ENCODE measurements around the gene LGALS12.
"Not testable (repeated sequence)": the region's sequence is repeated elsewhere in the genome, so short reads cannot be mapped to it uniquely, and the experiment has no call there.

The LGALS12 gene

DNA sequence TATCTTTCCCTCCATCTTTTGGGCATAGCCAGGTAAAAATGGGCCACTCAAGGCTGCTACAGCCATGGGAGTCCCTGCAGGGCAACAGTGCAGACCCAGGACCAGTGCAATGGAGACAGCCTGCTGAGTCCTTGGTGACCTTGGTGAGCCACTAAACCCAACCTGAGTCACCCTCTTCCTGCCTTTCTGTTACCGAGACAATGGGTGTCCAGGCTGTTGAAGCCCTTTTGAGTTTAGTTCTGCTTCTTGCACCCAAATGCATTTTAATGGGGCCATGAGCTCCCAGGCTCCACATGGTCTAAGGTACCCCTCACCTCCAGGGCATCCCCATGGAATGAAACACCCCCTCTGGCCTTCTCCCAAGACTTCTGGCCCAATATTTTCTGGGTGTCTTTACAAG is 29.9 kb downstream of the LGALS12 start:
- no peak for DNase-seq

DNA sequence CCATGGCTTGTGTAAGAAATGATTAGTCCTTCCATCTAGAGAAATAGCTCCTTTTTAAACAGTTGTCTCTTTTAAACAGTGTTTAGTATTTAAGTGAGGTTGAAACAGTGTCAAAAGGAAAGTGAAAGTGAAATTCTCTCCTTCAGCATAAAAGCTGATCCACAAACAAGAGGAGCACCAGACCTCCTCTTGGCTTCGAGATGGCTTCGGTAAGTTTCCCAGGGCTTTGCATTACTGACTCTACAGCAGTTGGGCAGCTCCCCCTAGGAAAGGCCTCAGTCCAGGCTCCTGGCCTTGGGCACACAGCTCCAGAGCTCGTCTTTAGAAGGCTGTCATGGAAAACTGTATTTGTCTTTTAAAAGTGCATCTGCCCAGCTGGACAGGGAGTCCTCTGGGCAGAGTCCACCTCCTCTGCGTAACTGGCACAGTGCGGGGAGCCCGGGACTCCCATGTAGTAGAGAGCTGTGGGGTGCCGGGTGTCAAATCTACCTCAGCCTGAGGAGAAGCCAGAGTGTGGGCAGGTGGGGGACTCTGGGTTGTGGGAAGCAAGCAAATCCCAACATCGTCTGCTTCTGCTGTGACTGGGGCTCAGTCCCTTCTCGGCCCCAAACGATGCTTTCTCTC is 30.9 kb downstream of the LGALS12 start, which contains the start of gene PLAAT4:
Gene PLAAT4, plus strand, starts transcription at position 140 of the 624 bp plus-strand sequence. Its CDS starts 61 bp downstream, at position 201.
- no peak for DNase-seq

DNA sequence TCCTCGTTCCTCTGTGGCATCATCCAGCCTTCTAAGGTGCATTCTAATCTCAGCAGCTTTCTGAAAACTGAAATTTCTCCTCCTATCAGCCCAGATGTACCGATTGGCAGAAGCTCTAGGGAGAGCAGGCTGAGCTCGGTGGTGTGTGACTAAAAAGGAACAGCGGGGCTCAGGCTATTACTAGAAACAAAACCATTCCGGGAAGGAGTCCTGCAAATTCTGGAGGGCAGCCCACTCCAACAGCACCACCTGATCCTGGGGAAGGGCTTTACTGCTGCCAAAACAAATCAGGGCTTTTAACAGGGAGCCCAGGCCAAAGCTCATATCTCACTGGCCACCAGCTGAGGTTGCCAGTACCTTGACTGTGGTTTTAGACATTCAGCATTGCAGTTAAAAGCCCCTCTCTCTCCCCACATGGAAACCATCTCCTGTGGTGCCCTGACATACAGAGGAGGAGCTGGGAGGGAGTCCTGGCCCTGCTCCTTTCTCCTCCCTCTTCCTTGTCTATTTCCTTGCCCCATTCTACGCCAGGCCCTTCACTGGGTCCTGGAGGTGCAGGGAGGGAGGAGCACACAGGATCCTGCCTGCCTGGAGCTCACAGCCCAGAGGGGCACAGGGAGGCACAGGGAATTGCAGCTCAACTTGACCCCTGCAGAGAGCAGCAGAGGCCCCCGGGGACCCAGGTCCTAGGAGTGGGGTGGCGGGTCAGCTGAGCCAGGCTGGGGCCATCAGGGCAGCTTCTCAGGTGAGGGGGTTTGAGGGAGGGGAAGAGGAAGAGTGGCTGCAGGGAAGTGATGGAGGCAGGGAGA is 31.6 kb downstream of the LGALS12 start:
- no peak for DNase-seq

DNA sequence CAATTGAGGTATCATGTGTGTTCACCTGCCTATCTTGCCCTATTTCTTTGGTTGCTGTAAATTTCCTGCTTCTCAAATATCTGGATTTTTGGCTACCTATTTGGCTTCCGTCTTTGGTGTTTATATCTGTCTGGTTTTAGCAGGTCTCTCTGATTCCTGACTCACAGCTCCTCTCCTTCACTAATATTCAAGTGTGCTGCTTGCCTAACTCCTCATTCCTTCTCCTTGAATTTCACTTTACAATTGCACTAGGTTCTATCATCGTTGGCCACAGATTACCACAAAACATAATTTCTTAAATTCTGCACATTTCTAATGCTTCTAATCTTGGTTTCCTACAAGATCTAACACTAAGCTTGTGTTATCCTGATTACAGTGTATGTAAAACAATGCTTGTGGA is 36.6 kb downstream of the LGALS12 start:
- not testable (repeated sequence) for DNase-seq

DNA sequence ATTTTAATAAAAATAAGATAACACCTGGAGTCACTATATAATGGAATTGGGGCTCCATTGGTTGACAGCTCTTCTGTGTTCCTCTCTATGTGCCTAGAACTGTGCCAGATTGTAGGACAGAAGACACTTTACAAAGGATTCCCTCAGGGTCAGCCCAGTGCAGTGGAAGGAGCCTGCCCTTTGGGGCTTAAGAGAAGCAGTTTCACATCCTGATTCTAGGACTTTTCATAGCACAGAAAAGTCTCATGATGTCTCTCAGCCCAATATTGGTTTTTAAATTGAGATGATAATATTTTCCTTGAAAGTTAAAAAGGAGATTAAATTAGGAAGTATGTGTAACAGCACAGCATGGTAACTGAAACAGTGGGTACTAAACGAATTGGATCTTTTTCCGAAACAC is 37.8 kb downstream of the LGALS12 start:
- DNase-seq = no peak

DNA sequence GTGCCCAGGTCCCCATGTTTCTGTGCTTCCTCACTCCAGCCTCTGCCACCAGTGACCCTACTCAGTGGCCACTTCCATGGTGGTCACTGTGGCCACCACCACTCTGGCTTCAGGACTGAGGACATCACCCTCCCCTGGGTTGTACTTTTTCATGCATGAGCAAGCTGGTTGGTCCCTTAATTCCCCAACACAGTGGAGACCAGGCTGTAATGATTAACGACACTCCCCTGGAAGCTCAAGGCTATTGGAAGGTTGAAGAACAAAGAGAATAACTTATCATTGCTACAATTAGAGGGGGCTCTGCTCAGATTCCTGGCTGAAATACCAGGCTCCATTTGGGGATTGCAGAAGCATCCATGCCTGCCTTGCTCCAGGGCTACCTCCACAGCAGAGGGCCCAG is 41.2 kb downstream of the LGALS12 start:
- no peak for DNase-seq

DNA sequence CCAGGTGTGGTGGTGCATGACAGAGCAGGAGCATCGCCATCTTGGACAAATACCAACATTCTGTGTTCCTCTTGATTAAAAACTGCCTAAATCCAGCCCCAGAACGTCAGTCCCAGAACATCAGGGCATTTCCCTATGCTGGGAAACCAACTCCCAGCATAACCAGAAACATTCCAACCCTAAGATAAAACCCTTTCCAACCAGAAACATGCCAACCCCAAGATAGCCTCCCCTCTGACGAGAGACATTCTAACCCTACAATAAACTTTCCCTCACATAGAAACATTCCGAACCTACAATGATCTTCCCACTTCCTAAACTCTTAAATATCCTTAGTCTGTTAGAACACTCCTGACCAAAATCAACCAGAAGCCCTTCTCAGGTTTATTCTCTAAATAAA is 42.3 kb downstream of the LGALS12 start:
- DNase-seq = no peak

DNA sequence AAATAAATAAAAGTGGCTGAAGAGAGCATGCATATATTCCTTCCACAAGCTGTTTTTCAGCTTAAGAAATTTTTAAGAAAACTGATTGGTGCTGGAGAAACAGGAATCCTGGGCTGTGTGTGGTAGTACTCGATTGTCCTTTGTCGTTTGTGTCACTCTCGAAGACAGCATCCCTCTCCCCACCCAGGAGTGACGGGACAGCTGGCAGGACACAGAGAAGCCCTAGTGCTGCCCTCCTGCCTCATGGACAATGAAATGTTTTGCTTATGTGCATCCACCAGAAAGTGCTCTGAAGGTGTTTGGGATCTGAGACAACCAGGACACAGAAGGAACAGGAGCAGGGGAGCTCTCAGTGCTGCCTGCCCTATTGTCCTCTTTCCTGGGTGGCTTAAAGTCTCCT is 43.5 kb downstream of the LGALS12 start:
- DNase-seq = no peak

DNA sequence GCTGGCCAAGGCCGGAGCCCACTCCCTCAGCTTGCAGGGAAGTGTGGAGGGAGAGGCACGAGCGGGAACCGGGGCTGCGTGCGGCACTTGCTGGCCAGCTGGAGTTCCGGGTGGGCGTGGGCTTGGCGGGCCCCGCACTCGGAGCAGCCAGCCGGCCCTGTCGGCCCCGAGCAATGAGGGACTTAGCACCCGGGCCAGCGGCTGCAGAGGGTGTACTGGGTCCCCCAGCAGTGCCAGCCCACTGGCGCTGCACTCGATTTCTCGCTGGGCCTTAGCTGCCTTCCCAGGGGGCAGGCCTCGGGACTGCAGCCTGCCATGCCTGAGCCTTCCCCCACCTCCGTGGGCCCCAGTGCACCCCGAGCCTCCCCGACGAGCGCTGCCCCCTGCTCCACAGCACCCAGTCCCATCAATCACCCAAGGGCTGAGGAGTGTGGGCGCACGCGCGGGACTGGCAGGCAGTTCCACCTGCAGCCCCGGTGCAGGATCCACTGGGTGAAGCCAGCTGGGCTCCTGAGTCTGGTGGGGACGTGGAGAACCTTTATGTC is 44.3 kb downstream of the LGALS12 start:
- not testable (repeated sequence) for DNase-seq

DNA sequence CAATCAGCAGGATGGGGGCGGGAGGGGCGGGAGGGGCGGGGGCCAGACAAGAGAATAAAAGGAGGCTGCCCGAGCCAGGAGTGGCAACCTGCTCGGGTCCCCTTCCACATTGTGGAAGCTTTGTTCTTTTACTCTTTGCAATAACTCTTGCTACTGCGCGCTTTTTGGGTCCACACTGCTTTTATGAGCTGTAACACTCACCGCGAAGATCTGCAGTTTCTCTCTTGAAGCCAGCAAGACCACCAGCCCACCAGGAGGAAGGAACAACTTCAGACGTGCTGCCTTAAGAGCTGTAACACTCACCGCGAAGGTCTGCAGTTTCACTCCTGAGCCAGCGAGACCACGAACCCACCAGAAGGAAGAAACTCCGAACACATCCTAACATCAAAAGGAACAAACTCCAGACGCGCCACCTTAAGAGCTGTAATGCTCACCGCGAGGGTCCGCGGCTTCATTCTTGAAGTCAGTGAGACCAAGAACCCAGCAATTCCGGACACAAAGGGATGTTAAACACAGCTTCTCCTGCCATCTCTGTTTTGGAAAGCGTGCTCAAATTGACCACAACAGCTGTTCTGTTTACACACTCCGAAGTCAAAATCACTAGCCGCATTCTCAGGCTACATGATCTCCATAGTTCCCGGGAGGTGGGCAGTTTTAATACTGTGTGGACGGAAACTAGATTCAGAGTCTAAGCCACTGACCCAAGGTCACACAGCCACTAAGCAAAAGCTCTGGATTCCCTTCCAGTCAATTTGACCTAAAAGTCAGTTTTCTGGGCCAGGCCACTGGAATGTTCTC is 45.4 kb downstream of the LGALS12 start:
- DNase-seq = no peak

DNA sequence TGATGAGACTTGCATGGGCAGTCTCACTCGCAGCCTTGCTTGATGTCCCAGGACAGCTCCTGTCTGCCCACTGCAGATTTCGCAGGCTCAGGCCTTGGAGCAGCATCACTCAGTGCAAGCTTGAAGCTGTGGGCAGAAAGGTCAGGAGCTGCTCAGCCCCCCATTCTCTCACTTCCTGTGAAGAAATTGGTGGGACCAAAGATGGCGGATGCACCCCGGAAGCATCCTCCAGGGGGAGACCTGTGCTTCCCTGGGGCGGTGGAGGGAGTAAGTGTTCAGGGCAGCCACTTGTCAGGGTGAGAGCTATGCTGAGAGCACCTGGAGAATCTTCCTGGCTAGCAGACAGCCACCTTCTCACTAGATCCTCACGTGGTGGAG is 46.0 kb downstream of the LGALS12 start:
- DNase-seq = no peak

DNA sequence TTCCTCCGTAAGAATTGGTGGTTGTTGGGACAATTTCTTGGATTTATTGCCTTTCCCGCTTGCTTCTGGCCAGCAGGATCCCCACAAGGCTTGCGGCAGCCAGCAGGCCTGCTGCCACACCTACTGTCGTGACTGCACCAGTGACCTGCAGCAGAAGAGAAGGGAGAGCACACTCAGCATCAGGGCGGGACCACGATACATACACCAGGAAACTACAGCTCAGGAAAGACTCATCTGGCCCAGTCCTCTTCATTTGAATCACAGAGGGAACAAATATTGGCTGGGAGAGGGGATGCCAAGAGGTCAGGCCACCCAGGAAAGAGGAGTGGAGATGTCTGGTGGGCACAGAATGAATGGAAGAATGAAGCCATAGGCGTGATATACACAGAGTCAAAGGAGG is 47.0 kb downstream of the LGALS12 start:
- DNase-seq = no peak

DNA sequence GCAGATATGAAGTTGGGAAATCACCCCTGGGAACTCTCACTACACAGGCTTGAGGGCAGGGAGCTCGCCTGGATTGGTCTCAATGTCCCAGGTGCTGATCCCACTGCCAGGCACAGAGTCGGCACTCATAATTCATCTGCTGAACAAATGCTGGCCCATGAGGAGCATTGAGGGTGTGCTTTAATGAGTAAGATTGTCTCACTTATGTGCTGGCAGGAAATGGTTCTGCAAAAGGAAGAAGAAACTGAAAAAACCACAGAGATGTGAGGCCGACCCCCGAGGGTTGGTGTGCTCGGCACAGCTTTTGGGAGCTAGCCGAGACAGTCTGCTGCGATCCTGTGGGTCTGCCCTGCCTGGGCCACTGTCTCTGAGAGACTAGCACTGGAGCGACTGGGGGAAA is 47.9 kb downstream of the LGALS12 start:
- DNase-seq = no peak

DNA sequence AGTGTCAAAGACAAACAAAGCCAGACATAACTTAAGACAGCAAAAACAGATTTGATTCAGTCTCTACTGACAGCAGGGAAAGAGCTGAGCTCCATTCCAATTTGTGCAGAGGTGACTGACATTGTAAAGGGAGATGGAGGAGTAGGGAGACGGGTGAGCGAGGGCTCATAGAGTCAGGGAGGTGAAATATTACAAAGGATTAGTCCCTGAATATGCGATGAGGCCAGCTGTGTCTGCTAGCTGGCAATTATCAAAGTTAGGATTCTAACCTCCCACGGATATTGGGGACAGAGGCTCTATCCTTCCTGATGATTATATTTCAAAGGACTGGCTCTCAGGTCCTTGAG is 49.0 kb downstream of the LGALS12 start:
- DNase-seq = no peak

DNA sequence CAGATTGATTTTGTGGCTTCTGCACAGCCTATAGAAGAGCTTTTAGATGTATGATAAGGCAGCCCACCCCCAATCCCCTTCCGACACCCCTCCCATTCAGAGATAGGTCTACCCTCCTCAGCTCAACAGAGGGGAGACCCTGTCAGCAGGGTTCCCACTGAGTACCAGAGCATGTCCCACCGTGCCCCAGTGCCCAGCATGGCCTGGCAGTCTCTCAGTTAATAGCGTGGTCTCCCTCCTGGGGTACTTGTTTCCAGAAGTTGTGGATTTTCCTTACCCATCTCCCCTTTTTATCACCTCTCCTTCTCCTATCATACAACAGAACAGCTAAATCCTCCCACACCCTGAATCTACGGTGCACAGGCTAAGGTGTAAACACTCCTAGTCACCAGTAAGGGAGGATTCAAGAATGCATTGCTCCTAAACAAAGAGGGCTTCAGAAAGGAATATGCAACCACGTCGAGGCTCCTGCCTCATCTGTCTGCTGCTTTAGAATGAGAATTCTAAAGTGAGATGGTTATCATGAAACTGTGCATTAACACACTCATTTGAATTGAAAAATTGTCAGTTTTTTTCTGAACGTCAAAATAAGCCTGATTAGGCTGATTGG is 50.6 kb downstream of the LGALS12 start:
- no peak for DNase-seq

DNA sequence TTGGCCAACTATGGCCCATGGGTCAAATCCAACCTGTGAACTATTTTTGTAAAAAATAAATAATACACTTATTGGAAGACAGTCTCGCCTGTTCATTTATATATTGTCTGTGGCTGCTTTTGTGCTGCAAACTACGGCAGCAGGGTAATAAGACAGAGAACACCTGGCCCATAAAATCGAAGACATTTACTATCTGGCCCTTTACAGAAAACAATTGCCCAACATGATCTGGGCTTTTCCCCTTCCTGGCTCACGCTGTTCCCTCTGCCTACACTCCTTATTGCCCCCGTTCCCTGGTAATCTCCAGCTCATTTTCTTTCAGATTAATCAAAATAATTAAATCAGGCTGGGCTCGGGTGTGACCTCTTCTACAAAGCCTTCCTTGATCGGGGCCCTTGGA is 51.7 kb downstream of the LGALS12 start:
- DNase-seq = no peak

DNA sequence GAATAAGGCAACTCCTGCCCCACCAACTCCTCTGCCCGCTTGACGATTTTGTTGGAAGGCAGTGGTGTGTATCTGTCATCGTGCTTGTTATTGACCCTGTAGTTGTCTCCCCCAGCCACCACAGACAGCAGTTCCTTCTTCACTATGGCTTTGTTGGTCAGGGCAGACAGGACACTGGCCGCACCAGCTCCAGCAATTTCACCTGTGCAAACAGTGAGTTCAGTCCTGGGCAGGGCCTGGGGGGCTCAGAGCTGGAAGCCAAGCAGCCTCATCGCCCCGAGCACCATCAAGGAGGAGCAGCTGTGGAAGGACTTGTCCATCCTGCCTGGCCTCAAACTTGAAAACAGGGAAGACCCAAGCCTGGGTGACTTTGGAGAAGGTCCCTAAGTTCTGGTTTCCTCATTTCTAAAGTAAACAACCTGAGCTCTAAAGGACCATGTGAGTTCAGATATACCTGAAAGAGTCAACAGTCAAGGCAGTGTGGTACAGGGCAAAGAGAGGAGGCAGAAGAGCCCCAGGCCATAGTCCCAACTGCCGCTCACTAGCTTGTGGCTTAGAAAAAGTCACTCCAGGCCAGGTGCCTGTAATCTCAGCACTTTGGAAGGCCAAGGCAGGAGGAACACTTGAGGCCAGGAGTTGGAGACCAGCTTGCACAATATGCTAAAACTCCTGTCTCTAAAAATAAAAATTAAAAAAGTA is 52.7 kb downstream of the LGALS12 start:
- no peak for DNase-seq

DNA sequence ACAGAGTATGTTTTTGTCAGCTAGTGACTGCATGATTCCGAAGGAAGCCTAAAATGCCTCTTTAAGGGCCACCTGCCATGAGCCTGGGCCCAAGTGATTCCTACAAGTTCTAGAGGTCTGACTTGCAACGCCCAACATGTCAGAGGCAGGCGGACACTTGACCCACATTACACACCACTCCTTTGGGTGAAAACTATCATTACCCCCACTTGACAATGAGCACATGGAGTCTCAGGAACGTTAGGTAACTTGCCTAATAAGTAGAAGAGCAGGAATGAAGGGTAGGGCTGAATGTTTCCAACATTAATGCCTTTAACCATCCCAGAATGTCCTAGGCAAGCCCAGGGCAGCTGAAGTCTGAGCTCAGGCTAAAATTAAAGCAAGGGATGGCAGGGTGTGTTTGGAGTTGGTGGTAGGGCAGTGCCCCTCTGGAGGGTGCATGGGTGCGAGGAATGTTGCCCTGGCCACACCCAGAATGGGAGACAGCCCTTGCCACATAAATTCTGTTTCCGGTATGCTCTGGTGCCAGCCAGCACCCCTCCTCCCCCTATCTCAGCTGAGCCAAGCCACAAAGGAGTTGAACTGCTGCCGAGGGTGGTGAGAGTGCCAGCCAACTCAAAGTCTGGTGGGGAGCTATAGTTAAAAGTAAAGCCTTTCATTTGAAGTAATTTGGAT is 54.8 kb downstream of the LGALS12 start:
- no peak for DNase-seq

DNA sequence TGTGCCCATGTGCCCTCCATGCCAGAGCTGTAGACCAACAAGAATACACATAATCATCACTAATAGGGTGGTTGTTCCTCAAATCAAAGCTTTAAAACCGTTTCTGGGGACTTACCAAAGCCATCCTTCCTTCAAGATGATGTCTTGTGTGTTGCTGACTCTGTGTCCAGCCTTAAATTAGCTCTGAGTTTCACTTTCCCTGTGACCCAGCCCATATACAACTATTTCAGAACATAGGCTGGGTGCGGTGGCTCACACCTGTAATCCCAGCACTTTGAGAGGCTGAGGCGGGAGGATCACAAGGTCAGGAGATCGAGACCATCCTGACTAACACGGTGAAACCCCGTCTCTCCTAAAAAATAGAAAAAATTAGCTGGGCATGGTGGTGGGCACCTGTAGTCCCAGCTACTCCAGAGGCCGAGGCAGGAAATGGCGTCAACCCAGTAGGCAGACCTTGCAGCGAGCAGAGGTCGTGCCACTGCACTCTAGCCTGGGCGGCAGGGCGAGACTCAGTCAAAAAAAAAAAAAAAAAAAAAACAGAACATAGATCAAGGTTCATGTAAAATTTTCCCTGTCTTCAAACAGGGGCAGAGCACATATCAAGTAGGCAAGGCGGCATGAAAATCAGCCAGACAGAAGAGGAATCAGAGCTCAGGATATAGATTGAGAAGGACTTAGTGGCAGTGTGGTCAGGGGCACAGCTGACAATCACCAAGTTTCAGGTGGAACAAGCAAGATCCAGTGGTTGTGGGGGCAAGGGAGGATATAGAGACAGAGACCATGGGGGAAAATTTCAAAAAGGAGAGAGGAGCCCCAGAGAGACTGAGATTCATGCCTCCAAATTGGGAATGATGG is 57.5 kb downstream of the LGALS12 start, which contains the start of gene PLAAT2:
Gene PLAAT2, minus strand, starts transcription at position 179 of the 855 bp plus-strand sequence. Its CDS starts 55 bp downstream, at position 124.
- DNase-seq = no peak

DNA sequence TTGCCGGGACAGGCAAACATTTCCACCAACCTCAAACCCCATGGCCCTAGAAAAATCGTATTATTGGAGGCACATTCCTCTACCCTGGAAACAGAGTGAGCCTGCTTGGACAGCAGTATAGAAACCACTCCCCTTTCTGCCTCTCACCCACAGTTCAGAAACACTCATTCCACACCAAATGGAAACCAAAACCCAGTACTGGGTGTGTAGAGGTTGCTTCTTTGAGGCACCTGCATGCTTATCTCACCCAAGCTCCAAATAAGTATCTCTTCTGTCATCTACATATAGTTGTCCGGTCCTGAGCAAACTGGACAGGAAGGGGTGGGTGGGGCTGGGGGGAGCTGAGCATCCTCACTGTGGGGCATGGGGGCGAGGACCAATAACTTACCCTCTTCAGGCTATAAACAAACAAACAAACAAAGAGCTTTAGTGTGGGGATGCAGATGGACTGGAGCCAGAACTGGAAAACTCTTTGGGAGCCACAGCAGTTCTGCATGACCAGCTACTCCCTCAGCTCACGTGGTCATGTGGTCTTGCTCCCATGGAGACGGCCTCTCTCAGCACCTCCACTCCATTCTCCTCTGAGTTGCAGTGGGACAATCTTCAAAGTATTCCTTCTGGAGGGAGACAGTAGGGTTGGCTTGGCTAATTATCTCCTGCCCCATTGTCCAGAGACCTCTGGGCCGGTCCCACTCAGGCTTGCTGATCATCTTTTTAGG is 58.3 kb downstream of the LGALS12 start:
- DNase-seq = no peak
